ENCODE data around the gene SSR4.

SSR4 gene

GRCh38 chrX:153772316-153773217 lies 21.9 kb upstream of the SSR4 start:
- TF ChIP-seq POLR2A (IDR thresholded peaks at IDR 0.05; ENCODE audit: extremely low read depth, insufficient read length): no peak
- TF ChIP-seq, protein P1, sequence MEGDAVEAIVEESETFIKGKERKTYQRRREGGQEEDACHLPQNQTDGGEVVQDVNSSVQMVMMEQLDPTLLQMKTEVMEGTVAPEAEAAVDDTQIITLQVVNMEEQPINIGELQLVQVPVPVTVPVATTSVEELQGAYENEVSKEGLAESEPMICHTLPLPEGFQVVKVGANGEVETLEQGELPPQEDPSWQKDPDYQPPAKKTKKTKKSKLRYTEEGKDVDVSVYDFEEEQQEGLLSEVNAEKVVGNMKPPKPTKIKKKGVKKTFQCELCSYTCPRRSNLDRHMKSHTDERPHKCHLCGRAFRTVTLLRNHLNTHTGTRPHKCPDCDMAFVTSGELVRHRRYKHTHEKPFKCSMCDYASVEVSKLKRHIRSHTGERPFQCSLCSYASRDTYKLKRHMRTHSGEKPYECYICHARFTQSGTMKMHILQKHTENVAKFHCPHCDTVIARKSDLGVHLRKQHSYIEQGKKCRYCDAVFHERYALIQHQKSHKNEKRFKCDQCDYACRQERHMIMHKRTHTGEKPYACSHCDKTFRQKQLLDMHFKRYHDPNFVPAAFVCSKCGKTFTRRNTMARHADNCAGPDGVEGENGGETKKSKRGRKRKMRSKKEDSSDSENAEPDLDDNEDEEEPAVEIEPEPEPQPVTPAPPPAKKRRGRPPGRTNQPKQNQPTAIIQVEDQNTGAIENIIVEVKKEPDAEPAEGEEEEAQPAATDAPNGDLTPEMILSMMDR (IDR thresholded peaks at IDR 0.05; ENCODE audit: low read depth, low read length): no peak
- no peak for TF ChIP-seq MAX (IDR thresholded peaks at IDR 0.05; ENCODE audit: low read depth, low read length)
- no peak for TF ChIP-seq MYC (IDR thresholded peaks at IDR 0.05; ENCODE audit: low read depth, low read length)
- no peak overlapping the region for H3K4me3 ChIP-seq (ENCODE audit: low read depth, low read length)
- no peak for DNase-seq (ENCODE audit: low read depth)

- DNase-seq (ENCODE audit: low read depth): no peak
- H3K4me3 ChIP-seq (ENCODE audit: low read depth, low read length): no peak overlapping the region
- TF ChIP-seq MYC (IDR thresholded peaks at IDR 0.05; ENCODE audit: low read depth, low read length) (no peak), POLR2A (IDR thresholded peaks at IDR 0.05; ENCODE audit: extremely low read depth, insufficient read length) (no peak), MAX (IDR thresholded peaks at IDR 0.05; ENCODE audit: low read depth, low read length) (no peak)
- TF ChIP-seq, protein P1 (IDR thresholded peaks at IDR 0.05; ENCODE audit: low read depth, low read length): no peak
These were observed 21.3 kb upstream of the SSR4 start for GRCh38 chrX:153773218-153773611.

- TF ChIP-seq POLR2A (IDR thresholded peaks at IDR 0.05; ENCODE audit: extremely low read depth, insufficient read length) (no peak), MYC (IDR thresholded peaks at IDR 0.05; ENCODE audit: low read depth, low read length) (no peak), MAX (IDR thresholded peaks at IDR 0.05; ENCODE audit: low read depth, low read length) (no peak)
- TF ChIP-seq, protein P1 (IDR thresholded peaks at IDR 0.05; ENCODE audit: low read depth, low read length): no peak
- no peak for DNase-seq (ENCODE audit: low read depth)
- no peak overlapping the region for H3K4me3 ChIP-seq (ENCODE audit: low read depth, low read length)
These were observed 20.5 kb upstream of the SSR4 start for GRCh38 chrX:153773741-153774575.

- TF ChIP-seq, protein P1 (IDR thresholded peaks at IDR 0.05; ENCODE audit: low read depth, low read length): no peak
- no peak for TF ChIP-seq MAX (IDR thresholded peaks at IDR 0.05; ENCODE audit: low read depth, low read length)
- TF ChIP-seq POLR2A (IDR thresholded peaks at IDR 0.05; ENCODE audit: extremely low read depth, insufficient read length): no peak
- TF ChIP-seq MYC (IDR thresholded peaks at IDR 0.05; ENCODE audit: low read depth, low read length): no peak
- DNase-seq (ENCODE audit: low read depth): no peak
- no peak overlapping the region for H3K4me3 ChIP-seq (ENCODE audit: low read depth, low read length)
These were observed 19.7 kb upstream of the SSR4 start for GRCh38 chrX:153774576-153775292.
